ELF-1 (cell line): ENCODE measurements around the gene SNTG2.

Experiments used
- DNase-seq: peaks from one replicate; pipeline ENCODE4 v3.0.0-alpha.2; 2016; ENCODE audit warnings: low read depth, low spot score

The SNTG2 gene

GRCh38 chr2:1310202-1310601 is 359.6 kb downstream of the SNTG2 start:
- DNase-seq = no peak

GRCh38 chr2:1310866-1311265 is 360.2 kb downstream of the SNTG2 start:
- no peak for DNase-seq

GRCh38 chr2:1313240-1313924 is 362.7 kb downstream of the SNTG2 start:
- DNase-seq = no peak

- DNase-seq = no peak
Measured at GRCh38 chr2:1314254-1314653, 363.6 kb downstream of the SNTG2 start.

- DNase-seq = peak; percentile 16
Measured at GRCh38 chr2:1318366-1319009, 367.8 kb downstream of the SNTG2 start.

GRCh38 chr2:1319393-1319792 is 368.7 kb downstream of the SNTG2 start:
- DNase-seq = no peak

GRCh38 chr2:1321321-1321720 is 370.7 kb downstream of the SNTG2 start:
- DNase-seq = no peak

- DNase-seq = no peak
Measured at GRCh38 chr2:1324884-1325283, 374.2 kb downstream of the SNTG2 start.

GRCh38 chr2:1328684-1329083 is 378.0 kb downstream of the SNTG2 start:
- DNase-seq = no peak

GRCh38 chr2:1339388-1340140 is 388.9 kb downstream of the SNTG2 start:
- no peak for DNase-seq

- no peak for DNase-seq
Measured at GRCh38 chr2:1340141-1340512, 389.5 kb downstream of the SNTG2 start.

- DNase-seq = peak; percentile 14
Measured at GRCh38 chr2:1341404-1342120, 390.9 kb downstream of the SNTG2 start.

- DNase-seq = no peak
Measured at GRCh38 chr2:1348789-1349188, 398.1 kb downstream of the SNTG2 start.

- DNase-seq = no peak
Measured at GRCh38 chr2:1350111-1350510, 399.5 kb downstream of the SNTG2 start.

GRCh38 chr2:1353124-1353523 is 402.5 kb downstream of the SNTG2 start:
- no peak for DNase-seq

GRCh38 chr2:1353543-1353942 is 402.9 kb downstream of the SNTG2 start:
- DNase-seq = no peak

GRCh38 chr2:1360144-1360543 is 409.5 kb downstream of the SNTG2 start:
- DNase-seq = no peak

- DNase-seq = no peak
Measured at GRCh38 chr2:1360557-1361250, 410.1 kb downstream of the SNTG2 start.

GRCh38 chr2:1363367-1363766 is 412.7 kb downstream of the SNTG2 start:
- no peak for DNase-seq

GRCh38 chr2:1366546-1367134 is 416.0 kb downstream of the SNTG2 start:
- DNase-seq = no peak

GRCh38 chr2:1367601-1368000 is 417.0 kb downstream of the SNTG2 start:
- DNase-seq = no peak
